Measurements from ENCODE around the gene ZNF747. TPM values are rescaled to one million over a fixed set of nuclear protein-coding genes. Genes with fewer than 3 reads are reported as not detected.
"Not testable (repeated sequence)": the region's sequence is repeated elsewhere in the genome, so short reads cannot be mapped to it uniquely, and the experiment has no call there.

The ZNF747 gene
- total RNA-seq, 1 experiment from 2014 or later: 12.3 TPM

- H3K27ac Mint-ChIP-seq (ENCODE audit: unreplicated experiment): no peak overlapping the region
- no peaks in the 10 kb centered on the region for H3K9me3 Mint-ChIP-seq (ENCODE audit: low read depth, unreplicated experiment)
- TF ChIP-seq, protein P1, sequence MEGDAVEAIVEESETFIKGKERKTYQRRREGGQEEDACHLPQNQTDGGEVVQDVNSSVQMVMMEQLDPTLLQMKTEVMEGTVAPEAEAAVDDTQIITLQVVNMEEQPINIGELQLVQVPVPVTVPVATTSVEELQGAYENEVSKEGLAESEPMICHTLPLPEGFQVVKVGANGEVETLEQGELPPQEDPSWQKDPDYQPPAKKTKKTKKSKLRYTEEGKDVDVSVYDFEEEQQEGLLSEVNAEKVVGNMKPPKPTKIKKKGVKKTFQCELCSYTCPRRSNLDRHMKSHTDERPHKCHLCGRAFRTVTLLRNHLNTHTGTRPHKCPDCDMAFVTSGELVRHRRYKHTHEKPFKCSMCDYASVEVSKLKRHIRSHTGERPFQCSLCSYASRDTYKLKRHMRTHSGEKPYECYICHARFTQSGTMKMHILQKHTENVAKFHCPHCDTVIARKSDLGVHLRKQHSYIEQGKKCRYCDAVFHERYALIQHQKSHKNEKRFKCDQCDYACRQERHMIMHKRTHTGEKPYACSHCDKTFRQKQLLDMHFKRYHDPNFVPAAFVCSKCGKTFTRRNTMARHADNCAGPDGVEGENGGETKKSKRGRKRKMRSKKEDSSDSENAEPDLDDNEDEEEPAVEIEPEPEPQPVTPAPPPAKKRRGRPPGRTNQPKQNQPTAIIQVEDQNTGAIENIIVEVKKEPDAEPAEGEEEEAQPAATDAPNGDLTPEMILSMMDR (IDR thresholded peaks at IDR 0.05; ENCODE audit: unreplicated experiment): no peak
- intact Hi-C loops (cut with micrococcal nuclease; ENCODE audit: unreplicated experiment): no loop called here
- CTCF ChIA-PET: interaction anchor here (1.4 kb wide), 1 partner anchor 11 kb away, joined by 3 read pairs; no protein-coding TSS in a partner anchor
- peaks cover 12% of the 10 kb centered on the region for H3K27me3 Mint-ChIP-seq (ENCODE audit: unreplicated experiment)
- no peak for DNase-seq
- H3K4me1 Mint-ChIP-seq (ENCODE audit: low read depth, unreplicated experiment): peaks cover 18% of the 10 kb centered on the region
- H3K4me3 Mint-ChIP-seq (ENCODE audit: low read depth, unreplicated experiment): no peak overlapping the region
- no peaks in the 10 kb centered on the region for H3K36me3 Mint-ChIP-seq (ENCODE audit: insufficient read depth, unreplicated experiment)
- BruUV-seq (replicated peaks): no TSS peak
Observed at GRCh38 chr16:30546115-30546514, 11.5 kb upstream of the ZNF747 start.

GRCh38 chr16:30543067-30543466 is 8.4 kb upstream of the ZNF747 start:
- no peak overlapping the region for H3K4me3 Mint-ChIP-seq (ENCODE audit: low read depth, unreplicated experiment)
- no TSS peak for BruUV-seq (replicated peaks)
- peaks cover 2% of the 10 kb centered on the region for H3K4me1 Mint-ChIP-seq (ENCODE audit: low read depth, unreplicated experiment)

GRCh38 chr16:30541502-30542329 is 7.1 kb upstream of the ZNF747 start:
- BruUV-seq (replicated peaks): no TSS peak
- Mint-ChIP-seq H3K27me3 (ENCODE audit: unreplicated experiment) (peaks cover 12% of the 10 kb centered on the region), H3K4me3 (ENCODE audit: low read depth, unreplicated experiment) (no peak overlapping the region), H3K36me3 (ENCODE audit: insufficient read depth, unreplicated experiment) (no peaks in the 10 kb centered on the region), H3K9me3 (ENCODE audit: low read depth, unreplicated experiment) (no peaks in the 10 kb centered on the region), H3K27ac (ENCODE audit: unreplicated experiment) (no peak overlapping the region), H3K4me1 (ENCODE audit: low read depth, unreplicated experiment) (no peaks in the 10 kb centered on the region)
- CTCF ChIA-PET: interaction anchor here (1.0 to 1.7 kb wide), 2 partner anchors 17 to 112 kb away, joined by 3 to 7 read pairs; partner anchors contain the start of genes DCTPP1 and ZNF764
- DNase-seq: no peak
- TF ChIP-seq, protein P1 (IDR thresholded peaks at IDR 0.05; ENCODE audit: unreplicated experiment): no peak
- intact Hi-C loops (cut with micrococcal nuclease; ENCODE audit: unreplicated experiment): no loop called here

More at GRCh38 chr16:30543067-30543466, 8.4 kb upstream of the ZNF747 start:
- Mint-ChIP-seq H3K27me3 (ENCODE audit: unreplicated experiment) (peaks cover 12% of the 10 kb centered on the region), H3K27ac (ENCODE audit: unreplicated experiment) (no peak overlapping the region), H3K9me3 (ENCODE audit: low read depth, unreplicated experiment) (no peaks in the 10 kb centered on the region), H3K36me3 (ENCODE audit: insufficient read depth, unreplicated experiment) (no peaks in the 10 kb centered on the region)
- intact Hi-C loops (cut with micrococcal nuclease; ENCODE audit: unreplicated experiment): no loop called here
- TF ChIP-seq, protein P1 (IDR thresholded peaks at IDR 0.05; ENCODE audit: unreplicated experiment): no peak
- no peak for DNase-seq
- CTCF ChIA-PET: no interaction called here

DNA sequence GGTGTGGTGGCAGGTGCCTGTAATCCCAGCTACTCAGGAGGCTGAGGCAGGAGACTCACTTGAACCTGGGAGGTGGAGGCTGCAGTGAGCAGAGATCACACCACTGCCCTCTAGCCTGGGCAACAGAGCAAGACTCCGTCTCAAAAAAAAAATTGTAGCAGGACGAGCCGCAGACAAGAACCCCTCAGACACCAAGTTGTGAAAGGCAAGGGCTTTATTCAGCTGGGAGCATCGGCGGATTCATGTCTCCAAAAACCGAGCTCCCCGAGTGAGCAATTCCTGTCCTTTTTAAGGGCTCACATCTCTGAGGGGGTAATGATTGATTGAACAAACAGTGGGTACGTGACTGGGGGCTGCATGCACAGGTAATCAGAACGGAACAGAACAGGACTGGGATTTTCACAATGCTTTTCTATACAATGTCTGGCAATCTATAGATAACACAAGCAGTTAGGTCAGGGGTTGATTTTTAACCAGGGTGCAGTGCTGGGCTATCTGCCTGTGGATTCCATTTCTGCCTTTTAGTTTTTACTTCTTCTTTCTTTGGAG is 6.3 kb upstream of the ZNF747 start:
- H3K9me3 Mint-ChIP-seq (ENCODE audit: low read depth, unreplicated experiment); BruUV-seq (replicated peaks); H3K4me1 Mint-ChIP-seq (ENCODE audit: low read depth, unreplicated experiment); intact Hi-C loops (cut with micrococcal nuclease; ENCODE audit: unreplicated experiment); DNase-seq; H3K27ac Mint-ChIP-seq (ENCODE audit: unreplicated experiment); H3K4me3 Mint-ChIP-seq (ENCODE audit: low read depth, unreplicated experiment); H3K36me3 Mint-ChIP-seq (ENCODE audit: insufficient read depth, unreplicated experiment); H3K27me3 Mint-ChIP-seq (ENCODE audit: unreplicated experiment): not testable (repeated sequence)
- CTCF ChIA-PET: interaction anchor here (1.0 to 1.7 kb wide), 2 partner anchors 18 to 111 kb away, joined by 3 to 7 read pairs; partner anchors contain the start of genes DCTPP1 and ZNF764

DNA sequence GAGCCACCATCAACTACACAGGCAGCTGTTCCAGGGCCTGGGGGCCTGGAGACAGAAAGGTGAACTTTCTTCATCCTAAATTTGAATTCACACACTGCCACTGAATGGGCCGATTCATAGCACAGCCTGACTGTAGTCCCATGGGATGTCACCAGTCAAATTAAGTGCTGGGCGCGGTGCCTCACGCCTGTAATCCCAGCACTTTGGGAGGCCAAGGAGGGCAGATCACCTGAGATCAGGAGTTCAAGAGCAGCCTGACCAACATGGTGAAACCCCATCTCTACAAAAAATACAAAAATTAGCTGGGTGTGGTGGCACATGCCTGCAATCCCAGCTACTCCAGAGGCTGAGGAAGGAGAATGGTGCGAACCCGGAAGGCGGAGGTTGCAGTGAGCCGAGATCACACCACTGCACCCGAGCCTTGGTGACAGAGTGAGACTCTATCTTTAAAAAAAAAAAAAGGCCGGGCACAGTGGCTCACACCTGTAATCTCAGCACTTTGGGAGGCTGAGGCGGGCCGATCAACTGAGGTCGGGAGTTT is 5.4 kb upstream of the ZNF747 start:
- H3K36me3 Mint-ChIP-seq (ENCODE audit: insufficient read depth, unreplicated experiment); H3K27ac Mint-ChIP-seq (ENCODE audit: unreplicated experiment); BruUV-seq (replicated peaks): not testable (repeated sequence)

More for the DNA sequence above, 5.4 kb upstream of the ZNF747 start:
- H3K27me3 Mint-ChIP-seq (ENCODE audit: unreplicated experiment); DNase-seq; H3K4me3 Mint-ChIP-seq (ENCODE audit: low read depth, unreplicated experiment); H3K9me3 Mint-ChIP-seq (ENCODE audit: low read depth, unreplicated experiment); intact Hi-C loops (cut with micrococcal nuclease; ENCODE audit: unreplicated experiment): not testable (repeated sequence)
- CTCF ChIA-PET: interaction anchor here (0.6 kb wide), 1 partner anchor 468 kb away, joined by 3 read pairs; no protein-coding TSS in a partner anchor
- peaks cover 13% of the 10 kb centered on the region for H3K4me1 Mint-ChIP-seq (ENCODE audit: low read depth, unreplicated experiment)

All from Calu3 (cell line).